ENCODE results near the gene TBCK.
"Not testable (repeated sequence)": the region's sequence is repeated elsewhere in the genome, so short reads cannot be mapped to it uniquely, and the experiment has no call there.

GRCh38 chr4:106111778-106112469 lies 204.1 kb downstream of the TBCK start:
- TF ChIP-seq POLR2A, CTCF (IDR thresholded peaks at IDR 0.05): not testable (repeated sequence)
